SK-N-DZ (cell line): Measurements from ENCODE around the gene DSE.

Experiments used
- DNase-seq: peaks from one replicate; pipeline ENCODE4 v3.0.0-alpha.2; 2015; ENCODE audit warnings: low spot score

Gene DSE

DNA sequence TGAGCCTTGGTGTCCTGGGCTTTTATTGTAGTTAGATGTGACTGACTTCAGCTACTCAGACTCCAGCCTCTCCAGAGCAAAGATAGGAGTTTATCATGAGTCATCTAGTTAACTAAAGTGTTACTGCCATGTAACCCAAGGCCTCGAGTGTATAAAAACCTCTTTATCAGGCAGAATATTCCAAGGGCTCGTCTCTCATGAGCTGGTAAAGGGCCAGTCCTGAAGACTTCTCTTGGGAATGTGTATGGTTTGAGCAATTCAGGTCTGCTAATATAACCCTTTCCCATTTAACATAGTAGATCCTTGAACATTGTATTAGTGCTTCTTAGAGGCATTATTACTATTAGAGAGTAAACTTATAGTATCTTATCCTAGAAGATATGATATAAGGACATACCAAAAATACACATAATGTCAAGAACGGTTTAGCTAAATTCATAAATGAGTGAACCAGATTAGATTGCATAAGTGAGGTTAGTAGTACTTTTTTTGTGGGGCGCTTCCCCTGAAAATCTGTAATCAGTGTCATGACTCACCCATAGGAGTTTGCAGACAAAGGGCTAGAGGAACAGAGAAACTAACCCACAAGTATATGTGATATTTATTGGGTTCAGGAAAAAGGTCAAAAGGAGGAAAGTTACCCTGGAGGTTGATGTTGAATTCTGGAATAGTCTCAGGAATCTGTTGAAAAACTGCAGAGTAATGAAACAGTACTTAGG lies 16.0 kb downstream of the DSE start:
- no peak for DNase-seq

DNA sequence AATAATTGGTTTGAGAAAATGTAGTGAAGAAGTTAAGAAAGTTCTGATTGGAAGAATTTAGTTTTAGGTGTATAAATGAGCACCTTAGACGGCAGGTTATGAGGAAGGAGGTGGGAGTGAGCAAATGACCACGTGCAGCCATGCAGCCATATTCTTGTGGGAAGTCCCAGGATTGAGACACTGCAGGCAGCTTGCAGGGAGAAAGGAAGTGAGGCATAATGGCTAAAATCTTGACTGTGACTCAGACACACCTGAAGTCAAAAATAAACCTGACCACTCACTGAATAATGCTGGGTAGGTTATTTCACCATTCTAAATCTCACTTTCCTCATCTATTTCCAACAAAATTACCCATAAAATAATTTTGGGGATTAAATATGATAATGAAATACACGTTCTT lies 16.6 kb downstream of the DSE start:
- DNase-seq: no peak

DNA sequence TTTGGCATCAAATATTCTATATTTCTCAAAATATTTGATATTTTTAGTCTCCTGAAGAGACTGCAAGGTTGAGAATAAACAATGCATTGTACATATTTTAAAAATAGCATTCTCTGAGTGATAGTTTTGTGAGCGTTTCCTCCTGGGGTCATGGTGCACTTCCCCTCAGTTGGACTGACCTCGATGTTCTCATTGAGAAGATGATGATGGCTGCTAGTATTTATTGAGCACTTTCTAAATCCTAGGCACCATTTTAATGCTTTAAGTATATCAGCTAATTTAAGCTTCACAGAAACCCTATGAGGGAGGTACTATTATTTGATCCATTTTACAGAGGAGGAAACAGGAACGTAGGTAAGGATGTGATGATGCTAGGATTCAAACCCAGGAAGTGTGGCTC lies 18.2 kb downstream of the DSE start:
- no peak for DNase-seq

DNA sequence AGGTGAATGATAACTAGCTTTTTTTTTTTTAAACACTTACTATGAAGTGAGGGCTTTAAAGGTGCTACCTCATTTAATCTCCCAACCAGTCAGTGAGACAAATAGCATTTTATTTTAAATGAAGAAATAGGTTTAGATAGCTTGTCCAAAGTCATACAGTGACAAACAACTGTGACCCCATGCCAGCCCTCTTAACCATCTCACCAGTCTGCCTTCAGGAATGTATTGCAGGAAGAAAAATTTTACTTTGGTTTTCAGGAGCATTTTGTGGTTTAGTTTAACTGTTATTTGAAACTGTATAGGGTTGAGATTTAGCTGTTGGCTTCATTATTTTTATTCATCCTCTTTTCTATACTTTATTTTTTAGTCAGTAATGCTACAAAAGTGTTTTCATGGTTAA lies 18.6 kb downstream of the DSE start:
- DNase-seq: no peak

DNA sequence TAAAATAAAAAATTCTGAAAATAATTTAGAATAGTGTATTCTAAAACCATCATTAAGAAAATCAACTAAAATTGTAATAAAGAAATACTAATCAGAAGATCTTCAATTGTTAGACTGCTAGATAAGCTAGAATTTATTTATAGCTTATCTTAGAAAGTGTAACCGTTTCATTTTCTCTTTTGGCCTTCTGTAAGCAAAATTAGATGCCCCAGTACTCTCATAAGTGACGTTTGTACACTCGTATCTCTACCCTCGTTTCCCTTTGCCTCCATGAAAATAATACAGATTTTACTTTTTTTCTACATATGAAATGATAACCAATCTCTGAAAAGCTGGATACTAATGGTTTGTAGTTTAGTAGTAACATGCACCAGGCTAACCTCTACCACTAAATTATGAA lies 19.8 kb downstream of the DSE start:
- no peak for DNase-seq

DNA sequence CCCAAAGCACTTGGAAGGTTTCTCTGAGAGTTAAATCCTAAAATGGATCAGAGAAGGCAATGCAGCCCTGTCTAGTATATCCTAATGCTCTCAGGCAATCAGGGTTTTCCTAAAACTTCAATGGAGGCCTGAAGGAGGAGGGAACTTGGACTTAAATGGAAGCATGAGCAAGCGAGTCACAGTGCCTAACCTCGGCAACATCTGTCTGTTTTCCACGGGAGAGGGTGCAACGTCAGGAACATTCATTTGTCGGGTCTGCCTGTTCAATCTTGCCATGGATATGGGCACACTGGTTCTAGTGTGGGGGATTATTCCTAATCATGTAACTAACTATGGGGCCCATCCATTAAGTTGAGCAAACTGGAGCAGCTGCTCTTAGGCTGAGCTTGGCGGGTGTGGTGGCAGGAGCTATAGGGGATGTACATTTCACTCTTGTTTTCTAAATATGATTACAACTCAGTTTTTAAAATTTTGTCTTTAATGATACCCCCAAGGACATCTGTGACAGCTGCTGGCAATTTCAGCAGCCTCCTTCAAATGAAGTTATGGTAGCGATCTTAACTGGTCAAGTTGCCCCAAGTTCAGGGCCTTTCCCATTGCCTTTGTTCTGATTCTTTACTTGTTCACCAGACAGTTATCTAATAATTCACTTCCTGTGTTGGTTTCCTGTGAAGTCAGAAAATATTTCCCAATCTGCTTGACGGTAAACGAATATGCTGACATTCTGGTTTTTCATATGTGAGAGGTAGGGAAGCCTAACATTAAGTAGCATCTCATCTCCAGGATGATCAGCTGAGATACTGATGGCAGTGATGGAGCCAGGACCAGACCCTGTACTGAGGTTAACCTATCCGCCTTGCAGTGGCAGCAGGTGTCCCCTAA lies 21.6 kb downstream of the DSE start:
- DNase-seq: no peak

DNA sequence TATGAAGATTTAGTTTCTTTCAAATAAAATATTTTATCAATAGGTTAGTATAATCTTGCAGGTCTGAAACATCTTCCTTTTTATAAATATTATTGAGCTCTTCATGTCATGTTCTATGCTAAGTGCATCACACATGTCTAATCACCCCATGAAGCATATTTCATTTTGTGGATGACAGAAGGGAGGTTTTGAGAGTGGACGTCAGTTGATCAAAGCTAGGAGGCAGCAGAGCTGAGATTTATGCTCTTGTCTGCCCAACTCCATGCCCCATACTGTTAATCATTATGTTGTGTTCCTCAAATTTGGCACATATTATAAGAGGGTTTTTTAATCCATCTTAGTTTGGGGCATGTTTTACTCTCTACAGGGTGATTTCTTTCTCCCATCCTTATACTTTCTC lies 22.7 kb downstream of the DSE start:
- no peak for DNase-seq

DNA sequence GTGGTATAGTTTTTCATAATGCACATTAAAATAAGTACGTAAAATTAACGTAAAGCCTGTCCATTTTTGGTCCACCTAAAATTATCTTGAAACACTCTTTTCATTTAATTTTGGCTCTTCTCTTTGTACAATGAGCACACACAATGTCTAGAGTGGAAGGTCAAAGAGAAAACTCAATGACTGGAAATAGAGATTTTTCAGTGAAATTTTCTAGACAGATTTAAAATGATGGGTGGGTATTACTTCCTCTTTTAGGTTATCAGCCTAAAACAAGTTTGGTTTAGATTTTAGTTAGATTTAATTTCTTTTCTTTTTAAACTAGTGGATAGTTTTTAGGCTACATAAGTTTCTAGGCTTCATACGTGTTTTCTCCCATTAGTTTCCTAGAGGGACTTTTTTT lies 24.9 kb downstream of the DSE start:
- no peak for DNase-seq

DNA sequence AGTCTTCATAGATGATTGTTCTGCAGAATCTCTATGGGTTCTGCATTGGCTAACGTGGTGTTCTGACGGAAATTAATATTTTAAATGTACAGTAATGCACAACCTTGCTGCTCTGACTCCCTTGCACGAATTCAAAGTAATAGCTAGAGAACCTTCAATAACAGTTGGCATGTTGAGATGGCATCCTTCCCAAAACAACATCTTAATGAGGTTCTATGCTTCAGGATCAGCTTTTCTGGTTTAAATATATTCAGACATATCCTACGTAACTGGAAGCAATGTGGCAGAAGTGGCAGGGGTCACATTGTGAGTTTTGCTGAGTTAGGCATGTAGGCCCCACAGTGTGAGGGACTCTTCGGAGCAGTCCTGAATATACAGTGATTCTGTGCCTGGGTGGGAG lies 25.7 kb downstream of the DSE start:
- DNase-seq: no peak

DNA sequence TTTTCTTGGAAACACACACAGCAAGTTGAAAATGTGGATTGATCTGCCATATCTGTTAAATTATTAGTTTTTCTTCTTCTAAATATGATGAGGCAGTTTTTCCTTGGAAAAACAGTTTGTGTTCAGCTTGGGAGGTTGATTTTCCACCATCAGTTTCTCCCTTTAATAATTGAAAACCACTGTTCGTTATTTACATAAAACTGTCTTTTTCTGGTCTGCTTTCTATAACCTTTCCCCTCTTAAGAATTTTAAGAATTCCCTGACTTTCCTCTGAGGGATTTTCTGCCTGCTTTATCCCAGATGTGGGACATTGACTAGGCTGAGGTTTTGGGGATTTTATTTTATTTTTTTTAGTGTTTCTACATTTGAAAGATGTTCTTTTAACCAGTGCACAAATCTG lies 27.2 kb downstream of the DSE start:
- DNase-seq: no peak

DNA sequence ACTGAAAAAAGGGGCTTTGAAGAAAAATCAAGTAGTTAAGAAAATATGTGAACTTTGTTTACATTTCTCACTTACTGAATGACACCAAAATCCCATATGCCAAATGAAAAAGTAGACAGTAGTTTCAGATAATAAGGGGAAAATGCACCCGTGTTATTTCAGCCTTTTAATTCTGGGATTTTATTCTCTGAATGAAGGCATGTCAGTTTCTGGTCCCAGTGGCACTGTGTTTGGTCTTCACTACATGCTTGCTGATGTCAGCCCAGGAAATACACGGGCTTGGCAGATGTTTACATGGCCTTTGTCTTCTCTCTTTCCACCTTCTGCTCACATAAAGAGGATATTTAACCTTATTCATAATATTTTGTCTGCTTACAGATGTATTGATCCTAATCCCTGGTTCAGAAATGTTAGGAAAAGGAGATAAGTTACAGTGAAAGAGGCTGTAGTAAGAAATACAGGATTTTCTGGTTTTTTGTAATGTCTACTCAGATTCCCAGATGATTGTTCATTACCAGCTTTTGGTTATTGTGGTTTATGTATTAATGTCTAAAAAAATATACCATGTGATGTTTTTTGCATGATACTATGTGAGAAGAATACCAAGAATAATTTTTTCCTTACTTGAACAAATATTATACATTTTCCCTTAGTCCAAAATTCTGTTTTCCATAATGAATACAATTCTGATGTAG lies 27.7 kb downstream of the DSE start:
- DNase-seq: no peak

DNA sequence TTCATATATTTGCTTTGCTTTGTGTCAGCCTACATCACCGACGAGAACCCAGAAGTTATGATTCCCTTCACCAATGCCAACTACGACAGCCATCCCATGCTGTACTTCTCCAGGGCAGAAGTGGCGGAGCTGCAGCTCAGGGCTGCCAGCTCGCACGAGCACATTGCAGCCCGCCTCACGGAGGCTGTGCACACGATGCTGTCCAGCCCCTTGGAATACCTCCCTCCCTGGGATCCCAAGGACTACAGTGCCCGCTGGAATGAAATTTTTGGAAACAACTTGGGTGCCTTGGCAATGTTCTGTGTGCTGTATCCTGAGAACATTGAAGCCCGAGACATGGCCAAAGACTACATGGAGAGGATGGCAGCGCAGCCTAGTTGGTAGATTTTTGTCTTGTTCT lies 28.5 kb downstream of the DSE start:
- DNase-seq: no peak

DNA sequence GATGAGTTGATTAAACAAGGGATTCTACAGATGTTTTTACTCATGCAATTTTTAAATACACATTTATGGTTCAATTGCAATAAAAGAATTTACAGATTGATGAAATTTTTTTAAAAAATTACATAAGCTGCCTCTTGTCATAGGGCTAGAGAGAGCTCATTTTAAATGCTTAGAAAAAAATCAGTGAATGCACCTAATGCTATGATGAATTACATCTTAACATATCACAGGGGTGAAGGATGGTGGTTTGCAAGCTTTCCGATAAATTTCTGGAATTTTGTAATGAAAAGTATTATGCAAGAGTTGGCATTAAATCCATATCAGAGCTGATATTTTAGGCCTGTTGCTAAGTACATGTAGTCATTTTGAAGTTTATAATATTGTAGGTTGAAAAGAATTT lies 29.6 kb downstream of the DSE start:
- DNase-seq: no peak

DNA sequence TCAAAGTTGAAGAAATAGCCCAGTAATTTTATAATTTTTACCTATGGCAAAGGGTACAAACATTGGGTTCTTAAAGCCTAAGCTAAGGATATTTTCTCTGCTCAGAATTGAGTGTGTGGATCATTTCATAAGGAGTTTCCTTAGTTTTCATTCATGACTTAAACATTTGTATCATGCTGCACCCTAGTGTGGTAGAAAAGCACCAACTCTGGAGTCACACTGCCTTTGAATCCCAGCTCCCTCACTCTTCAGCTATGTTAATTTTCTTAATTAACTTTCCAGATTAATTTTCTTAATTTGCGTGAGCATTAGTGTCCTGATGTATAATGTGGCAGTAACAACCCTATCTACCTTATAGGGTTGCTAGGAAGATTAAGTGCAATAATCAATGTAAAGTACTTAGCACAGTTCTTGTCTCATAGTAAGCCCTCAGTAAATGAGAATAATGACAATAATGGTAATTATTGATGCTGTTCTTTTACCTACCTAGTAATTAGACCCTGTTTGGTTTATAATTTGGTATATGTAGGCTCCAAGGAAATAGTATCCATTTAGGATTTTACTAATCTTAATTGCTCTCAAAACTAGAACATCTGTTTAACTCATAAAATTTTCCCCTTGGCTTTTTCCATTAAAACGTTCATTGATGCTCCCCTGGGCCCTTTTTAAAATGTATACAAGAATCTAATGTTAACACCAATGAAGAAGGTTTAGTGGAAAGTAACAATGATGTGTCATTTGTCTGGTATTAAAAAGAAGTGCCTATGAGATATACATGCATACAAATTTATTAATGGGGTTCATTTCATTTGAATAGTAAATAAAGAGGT lies 31.6 kb downstream of the DSE start:
- no peak for DNase-seq

DNA sequence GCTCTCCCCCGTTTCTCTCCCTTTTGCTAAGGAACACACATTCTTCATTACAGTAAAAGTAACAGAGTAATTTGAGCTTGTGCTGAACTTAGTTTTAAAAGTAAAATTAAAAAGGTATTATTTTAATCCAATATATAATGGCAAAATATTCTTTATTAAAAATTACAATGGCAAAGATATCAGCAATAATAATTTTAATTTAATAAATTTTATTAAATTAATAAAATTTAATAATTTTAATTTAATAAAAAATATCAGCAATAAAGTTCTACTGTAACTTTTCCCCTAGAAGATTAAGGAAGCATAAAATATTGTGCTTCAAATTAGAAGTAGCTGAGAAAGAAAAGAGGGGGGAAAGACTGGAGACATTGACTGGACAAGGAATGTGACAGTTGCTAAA lies 32.5 kb downstream of the DSE start:
- no peak for DNase-seq

DNA sequence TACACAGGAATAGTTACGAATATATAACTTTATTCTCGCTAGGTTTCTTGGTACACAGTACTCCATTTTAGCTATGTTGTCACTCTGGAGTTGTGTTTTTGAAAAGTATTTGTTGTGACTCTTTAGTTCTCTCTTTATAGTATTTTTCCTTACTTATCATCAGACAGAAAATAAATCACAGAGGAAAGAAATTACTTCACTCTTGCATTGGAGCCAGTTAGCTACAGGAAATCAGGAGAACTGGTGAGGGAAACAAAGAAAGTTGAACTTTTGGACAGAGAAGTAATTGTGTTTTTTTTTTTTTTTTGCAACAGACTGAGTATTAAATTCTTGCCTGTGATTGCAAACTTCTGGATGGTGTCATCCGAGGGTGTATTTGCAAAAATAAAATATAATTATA lies 33.9 kb downstream of the DSE start:
- DNase-seq: no peak

DNA sequence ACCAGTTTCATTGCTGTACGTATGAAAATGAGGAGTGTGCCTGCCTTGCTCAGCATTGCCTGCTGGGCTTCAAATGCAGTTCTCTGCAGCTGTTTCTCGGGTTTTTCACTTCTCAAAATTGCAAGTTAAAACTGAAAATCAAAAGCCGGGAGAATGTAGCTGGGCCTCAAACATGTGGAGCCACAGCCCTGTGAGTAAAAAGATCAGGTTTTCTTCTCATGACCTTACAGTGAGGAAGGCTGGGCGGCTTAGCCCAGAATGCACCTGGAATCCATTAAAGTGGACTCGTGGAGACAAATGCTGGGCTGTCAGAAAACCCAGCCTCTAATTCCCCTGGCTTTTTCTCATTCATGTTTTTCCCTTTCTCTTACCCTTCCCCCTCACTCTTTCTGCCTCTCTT lies 34.4 kb downstream of the DSE start:
- peak; percentile 13 for DNase-seq

DNA sequence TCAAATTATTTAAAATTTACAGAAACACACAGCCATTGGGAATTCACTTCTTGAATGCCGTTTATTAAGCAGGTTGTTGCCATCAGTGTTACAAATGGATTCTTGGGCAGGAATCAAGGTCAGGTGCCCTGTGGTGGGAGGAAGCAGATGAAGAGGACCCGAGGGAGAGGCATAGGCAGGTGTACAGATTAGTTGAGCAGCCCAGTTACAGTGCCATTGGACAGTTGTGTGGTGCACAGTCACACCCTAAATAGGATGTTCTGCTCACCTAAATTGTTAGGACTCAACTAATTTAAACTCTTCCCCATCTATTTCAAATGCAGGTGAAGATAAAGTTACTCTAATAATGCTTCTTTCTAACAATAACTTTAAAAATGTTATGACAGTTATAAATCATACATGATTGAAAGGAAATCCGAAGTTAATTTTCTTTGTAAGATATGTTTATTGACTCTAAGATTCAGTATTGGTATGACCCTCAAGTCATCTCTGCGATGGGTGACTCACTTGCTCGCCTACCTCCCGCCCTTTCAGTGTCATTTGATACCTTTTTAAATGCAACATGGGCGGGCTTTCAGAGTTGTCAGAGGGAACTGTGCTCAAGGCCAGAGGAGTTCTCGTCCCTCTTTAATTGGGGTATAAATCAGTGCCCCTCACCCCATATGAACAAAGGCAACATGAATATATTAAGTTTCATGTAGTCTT lies 35.1 kb downstream of the DSE start:
- DNase-seq: no peak

DNA sequence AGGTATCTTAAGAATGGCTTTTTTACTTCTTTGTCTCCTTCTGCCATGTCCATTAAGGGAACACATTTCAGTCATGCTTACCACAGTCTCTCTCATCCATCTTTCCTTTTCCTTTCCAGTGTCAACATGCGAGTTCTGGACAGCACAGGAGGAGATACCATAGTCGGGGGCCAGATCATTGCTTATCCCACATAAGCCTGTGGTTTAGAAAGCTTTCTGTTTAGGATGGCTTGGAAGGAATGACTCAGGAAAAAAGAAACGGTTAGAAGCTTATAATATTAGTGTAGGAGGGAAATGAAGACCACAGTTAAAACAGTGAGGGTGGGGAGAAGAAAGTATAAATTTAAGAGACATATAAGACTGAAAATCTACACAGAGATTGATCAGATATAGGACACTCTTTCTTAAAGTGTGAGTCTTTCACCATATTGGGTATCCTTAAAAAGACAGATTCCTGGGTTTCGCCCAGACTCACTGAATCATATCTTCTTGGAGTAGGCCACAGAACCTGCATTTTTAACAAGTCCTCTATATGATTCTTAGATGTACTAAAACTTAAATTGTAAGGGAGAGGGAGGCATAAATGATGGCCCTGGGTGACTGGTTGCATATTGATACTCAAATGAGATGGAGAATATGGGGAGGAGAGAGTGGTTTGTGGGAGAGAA lies 36.1 kb downstream of the DSE start:
- no peak for DNase-seq

DNA sequence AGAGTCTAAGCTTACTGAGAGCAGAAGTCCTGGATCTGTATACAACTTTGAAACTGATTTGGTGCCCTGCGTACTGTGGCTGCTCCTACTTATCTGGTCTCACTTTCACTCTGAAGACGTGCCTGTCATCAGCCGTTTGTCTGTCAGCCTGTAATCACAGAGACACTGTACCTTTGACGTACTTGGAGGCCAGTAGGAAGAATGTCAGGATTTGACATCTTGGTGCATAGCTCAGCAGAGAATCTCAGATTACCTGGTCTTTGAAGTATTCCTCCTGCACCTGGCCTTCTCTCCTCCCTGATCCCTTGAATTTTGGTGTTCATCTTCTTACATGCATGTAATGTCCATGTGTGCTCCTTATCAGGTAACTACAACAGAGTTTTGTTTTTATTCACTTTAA lies 37.7 kb downstream of the DSE start:
- no peak for DNase-seq

DNA sequence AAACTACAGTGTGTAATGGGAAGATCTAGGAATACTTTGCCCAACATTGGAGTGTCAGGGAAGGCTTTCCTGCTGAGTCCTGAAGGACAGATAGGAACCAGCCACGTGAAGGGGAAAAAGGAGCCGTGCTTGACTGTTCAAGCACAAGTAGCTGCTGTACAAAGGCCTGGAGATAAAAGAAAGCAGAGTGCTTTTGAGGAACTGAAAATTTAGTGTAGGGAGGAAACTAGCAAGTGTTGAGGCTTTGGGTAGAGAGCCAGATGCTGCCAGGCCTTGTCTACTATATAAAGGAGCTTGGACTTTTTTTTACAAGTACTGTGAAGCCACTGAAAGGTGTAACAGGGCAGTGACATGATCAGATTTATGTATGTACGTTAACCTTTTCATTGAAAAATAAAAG lies 39.0 kb downstream of the DSE start:
- no peak for DNase-seq
